B cell (primary cell): ENCODE data around the gene CROCC.

Source experiments
- CTCF ChIP-seq: fragments of 200-600 bp; IDR thresholded peaks from one replicate; pipeline ENCODE4 v1.8.0; 2022; ENCODE audit warnings: antibody characterized with exemption, mild to moderate bottlenecking
- EZH2 ChIP-seq: IDR thresholded peaks from 2 replicates; pipeline ENCODE4 v1.6.1; 2012; ENCODE audit warnings: borderline replicate concordance, low read depth, mild to moderate bottlenecking, moderate library complexity, low read length; ENCODE audit not compliant: insufficient read depth, poor library complexity, severe bottlenecking

- TF ChIP-seq CTCF (no peak), EZH2 (no peak)
Observed at GRCh38 chr1:16966282-16966681, 44.6 kb downstream of the CROCC start.
